NCI-H1417 treated with DMSO at 0.1 percent for 48 hours (cell line): ENCODE data around the gene PSMD3.

ENCODE experiments used
- DNase-seq: peaks from one replicate; lab custom pipeline; 2025; lab: John Stamatoyannopoulos, UW

PSMD3 gene

GRCh38 chr17:39960524-39961041 is 20.0 kb upstream of the PSMD3 start:
- no peak for DNase-seq

GRCh38 chr17:39962642-39963220 is 17.9 kb upstream of the PSMD3 start, which contains the start of gene GSDMA:
GSDMA (plus strand) TSS chr17:39963004; CDS start chr17:39965688, 2,684 bp downstream.
- DNase-seq = no peak

- DNase-seq = no peak
Measured at GRCh38 chr17:39963829-39964228, 16.8 kb upstream of the PSMD3 start.

GRCh38 chr17:39965017-39965699 is 15.4 kb upstream of the PSMD3 start:
- no peak for DNase-seq

- DNase-seq = no peak
Measured at GRCh38 chr17:39966771-39967170, 13.8 kb upstream of the PSMD3 start.

- DNase-seq = no peak
Measured at GRCh38 chr17:39968761-39969160, 11.8 kb upstream of the PSMD3 start.

GRCh38 chr17:39969375-39969774 is 11.2 kb upstream of the PSMD3 start:
- DNase-seq = no peak

- no peak for DNase-seq
Measured at GRCh38 chr17:39970157-39970692, 10.4 kb upstream of the PSMD3 start.

- no peak for DNase-seq
Measured at GRCh38 chr17:39971076-39971603, 9.5 kb upstream of the PSMD3 start.

GRCh38 chr17:39972271-39972670 is 8.3 kb upstream of the PSMD3 start:
- DNase-seq = no peak

- no peak for DNase-seq
Measured at GRCh38 chr17:39973496-39973895, 7.1 kb upstream of the PSMD3 start.

- DNase-seq = no peak
Measured at GRCh38 chr17:39974433-39974832, 6.2 kb upstream of the PSMD3 start.

- DNase-seq = no peak
Measured at GRCh38 chr17:39975801-39976200, 4.8 kb upstream of the PSMD3 start.

GRCh38 chr17:39979016-39979670 is 1.5 kb upstream of the PSMD3 start:
- DNase-seq = no peak

- DNase-seq = no peak
Measured at GRCh38 chr17:39979893-39980350, 685 bp upstream of the PSMD3 start.

GRCh38 chr17:39981207-39981741 is 667 bp downstream of the PSMD3 start:
- no peak for DNase-seq

GRCh38 chr17:39981766-39982375 is 1.3 kb downstream of the PSMD3 start:
- no peak for DNase-seq

- no peak for DNase-seq
Measured at GRCh38 chr17:39988206-39988810, 7.7 kb downstream of the PSMD3 start.

- no peak for DNase-seq
Measured at GRCh38 chr17:39994448-39994847, 13.8 kb downstream of the PSMD3 start.

- DNase-seq = no peak
Measured at GRCh38 chr17:39995438-39995837, 14.8 kb downstream of the PSMD3 start.

- no peak for DNase-seq
Measured at GRCh38 chr17:39996162-39996561, 15.6 kb downstream of the PSMD3 start.
